GM10266 (cell line): ENCODE data around the gene SERPINB3.
"Not testable (repeated sequence)": the region's sequence is repeated elsewhere in the genome, so short reads cannot be mapped to it uniquely, and the experiment has no call there.

ENCODE experiments used
- DNase-seq: peaks from one replicate; pipeline ENCODE4 v3.0.0; 2012; ENCODE audit errors: extremely low spot score
- CTCF ChIP-seq: IDR thresholded peaks from 2 replicates; pipeline ENCODE4 v1.5.1; 2012; ENCODE audit warnings: mild to moderate bottlenecking, low read depth; ENCODE audit not compliant: control insufficient read depth, insufficient read depth; ENCODE audit errors: missing control alignments

The SERPINB3 gene

GRCh38 chr18:63679820-63680606, 18.3 kb upstream of the SERPINB3 start:
- TF ChIP-seq CTCF = no peak
- no peak for DNase-seq

DNA sequence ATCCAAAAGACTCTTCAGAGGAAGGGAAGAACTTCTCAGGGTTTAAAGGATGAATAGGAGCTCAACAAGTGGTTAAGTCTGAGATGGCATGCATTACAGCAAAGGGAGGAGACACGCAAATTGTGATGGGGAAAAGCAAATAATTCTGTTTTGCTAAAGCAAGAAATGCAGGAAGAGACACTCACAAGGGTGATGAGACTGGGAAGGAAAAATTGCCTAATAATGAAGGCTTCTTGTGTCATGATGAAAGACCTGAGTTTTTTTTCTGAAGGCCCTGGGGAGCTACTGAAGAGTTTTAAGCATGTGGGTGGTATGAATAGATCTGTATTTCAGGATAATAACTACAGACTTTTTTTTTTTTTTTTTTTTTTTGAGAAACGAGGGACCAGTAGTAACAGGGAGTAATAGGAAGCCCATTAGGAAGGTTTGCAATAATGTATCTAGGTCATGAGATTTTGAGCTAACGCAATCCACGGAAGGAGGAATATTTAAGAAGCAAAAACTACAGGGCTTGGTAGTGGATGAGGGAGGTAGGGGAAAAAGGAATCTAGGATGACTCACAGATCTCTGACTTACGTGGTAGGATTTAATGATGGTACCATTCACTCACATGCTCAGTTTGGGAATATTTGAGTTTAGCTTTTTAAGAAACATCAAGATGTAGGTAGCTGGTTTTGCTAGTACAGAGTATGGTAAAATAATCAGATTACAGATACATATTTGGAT, 16.0 kb upstream of the SERPINB3 start:
- TF ChIP-seq CTCF = no peak
- DNase-seq = no peak

- peak; percentile 55 for TF ChIP-seq CTCF
- peak; percentile 17 for DNase-seq
Observed at GRCh38 chr18:63676526-63677323, 15.0 kb upstream of the SERPINB3 start.

DNA sequence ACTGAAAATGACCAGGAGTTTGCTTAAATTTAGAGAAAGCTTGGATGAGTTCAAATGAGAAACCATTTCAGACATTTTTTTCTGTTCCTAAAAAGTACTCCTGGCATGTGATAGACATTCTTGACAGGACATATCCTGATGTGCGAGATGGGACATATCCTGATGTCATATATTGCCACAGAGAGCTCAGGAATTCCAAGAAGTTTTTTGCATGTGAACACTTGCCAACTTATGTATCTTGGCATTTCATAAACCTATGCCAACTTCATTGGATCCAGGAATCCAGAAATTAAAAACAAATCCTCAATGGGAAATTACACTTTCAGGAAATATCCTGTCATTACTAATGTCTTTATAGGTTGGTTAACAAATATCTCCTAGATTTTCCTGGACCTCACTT, 2.9 kb upstream of the SERPINB3 start:
- no peak for DNase-seq

GRCh38 chr18:63658920-63659319, 2.8 kb downstream of the SERPINB3 start:
- not testable (repeated sequence) for DNase-seq

More for the DNA sequence above, 2.9 kb upstream of the SERPINB3 start:
- TF ChIP-seq CTCF = no peak

DNA sequence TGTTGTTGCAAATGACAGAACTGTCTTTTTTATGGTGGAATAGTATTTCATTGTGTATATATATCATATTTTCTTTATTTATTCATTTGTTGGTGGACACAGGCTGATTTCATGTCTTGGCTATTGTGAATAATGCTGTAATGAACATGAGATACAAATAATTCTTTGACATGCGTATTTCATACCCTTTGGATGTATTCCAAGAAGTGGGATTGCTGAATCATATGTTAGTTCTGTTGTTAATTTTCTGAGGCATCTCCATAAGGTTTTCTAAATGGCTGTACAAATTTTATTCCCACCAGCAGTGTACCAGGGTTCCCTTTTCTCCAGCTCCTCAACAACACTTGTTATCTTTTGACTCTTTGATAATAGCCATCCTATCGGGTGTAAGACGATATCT, 11.4 kb downstream of the SERPINB3 start:
- not testable (repeated sequence) for DNase-seq

GRCh38 chr18:63648241-63648640, 13.5 kb downstream of the SERPINB3 start:
- DNase-seq = no peak

More at GRCh38 chr18:63648241-63648640, 13.5 kb downstream of the SERPINB3 start:
- no peak for TF ChIP-seq CTCF
